Loucy (cell line): ENCODE data around the gene EPHA8.

Experiments
- H2AFZ ChIP-seq: fragments of 200-600 bp; sonication (generic); 2 replicates; pipeline ENCODE4 v1.6.0; 2016; ENCODE audit warnings: antibody characterized with exemption, mild to moderate bottlenecking, low read length, moderate library complexity
- H3F3A ChIP-seq: fragments of 200-600 bp; 2 replicates; pipeline ENCODE4 v1.6.0; 2016; ENCODE audit warnings: antibody characterized with exemption, low read depth, mild to moderate bottlenecking
- H3K27me3 ChIP-seq: fragments of 200-600 bp; sonication (generic); 2 replicates; pipeline ENCODE4 v1.6.1; 2014; ENCODE audit warnings: low read length, mild to moderate bottlenecking; ENCODE audit not compliant: insufficient read depth, poor library complexity, severe bottlenecking
- H3K36me3 ChIP-seq: fragments of 200-600 bp; sonication (generic); 2 replicates; pipeline ENCODE4 v1.6.1; 2016; ENCODE audit warnings: low read length; ENCODE audit not compliant: insufficient read depth
- H3K4me1 ChIP-seq: fragments of 200-600 bp; sonication (generic); 2 replicates; pipeline ENCODE4 v1.5.1; 2014; ENCODE audit warnings: low read length, mild to moderate bottlenecking; ENCODE audit not compliant: insufficient read depth, poor library complexity, severe bottlenecking
- H3K4me2 ChIP-seq: fragments of 200-600 bp; sonication (generic); 2 replicates; pipeline ENCODE4 v1.6.0; 2014; ENCODE audit warnings: antibody characterized with exemption, low read length, low read depth, mild to moderate bottlenecking; ENCODE audit not compliant: poor library complexity, severe bottlenecking
- H3K4me3 ChIP-seq: fragments of 200-600 bp; sonication (generic); 2 replicates; pipeline ENCODE4 v1.5.1; 2014; ENCODE audit warnings: low read length, mild to moderate bottlenecking, mixed read lengths; ENCODE audit not compliant: poor library complexity, severe bottlenecking
- H3K79me2 ChIP-seq: fragments of 200-600 bp; sonication (generic); 2 replicates; pipeline ENCODE4 v1.6.1; 2014; ENCODE audit warnings: low read length; ENCODE audit not compliant: insufficient read depth
- H3K9ac ChIP-seq: fragments of 200-600 bp; sonication (generic); 2 replicates; pipeline ENCODE4 v1.6.0; 2014; ENCODE audit warnings: mild to moderate bottlenecking, low read depth, low read length, moderate library complexity; ENCODE audit not compliant: poor library complexity, severe bottlenecking
- H3K9me2 ChIP-seq: fragments of 200-600 bp; sonication (generic); replicated peaks from 2 replicates; pipeline ENCODE4 v1.6.1; 2016; ENCODE audit warnings: low read depth, low read length, mixed read lengths
- H3K9me3 ChIP-seq: fragments of 200-600 bp; sonication (generic); 2 replicates; pipeline ENCODE4 v1.6.1; 2014; ENCODE audit warnings: mild to moderate bottlenecking, antibody characterized with exemption, low read length, low read depth; ENCODE audit not compliant: insufficient read depth
- H4K20me1 ChIP-seq: fragments of 200-600 bp; sonication (generic); 2 replicates; pipeline ENCODE4 v1.6.0; 2014; ENCODE audit warnings: antibody characterized with exemption, low read length, mild to moderate bottlenecking; ENCODE audit not compliant: insufficient read depth, poor library complexity, severe bottlenecking
- CTCF ChIP-seq: fragments of 200-600 bp; sonication (generic); conservative IDR thresholded peaks from 2 replicates; pipeline ENCODE4 v1.5.1; 2014; ENCODE audit warnings: mild to moderate bottlenecking, antibody characterized with exemption, low read length
- EZH2phosphoT487 ChIP-seq: fragments of 200-600 bp; IDR thresholded peaks from 2 replicates; pipeline ENCODE4 v1.6.1; 2018; ENCODE audit warnings: antibody characterized with exemption, mild to moderate bottlenecking, moderate library complexity, borderline replicate concordance

Gene EPHA8

GRCh38 chr1:22572818-22573217, 9.5 kb downstream of the EPHA8 start:
- H3K4me2 ChIP-seq = no peak overlapping the region
- H3K9me3 ChIP-seq = no peaks in the 10 kb centered on the region
- TF ChIP-seq EZH2phosphoT487 = no peak
- TF ChIP-seq CTCF = no peak
- H2AFZ ChIP-seq = no peak overlapping the region
- no peaks in the 10 kb centered on the region for H3K36me3 ChIP-seq
- H3K9me2 ChIP-seq = no peaks in the 10 kb centered on the region
- no peaks in the 10 kb centered on the region for H3K79me2 ChIP-seq
- H3K4me1 ChIP-seq = no peaks in the 10 kb centered on the region
- no peaks in the 10 kb centered on the region for H3K27me3 ChIP-seq
- no peak overlapping the region for H3K4me3 ChIP-seq
- H3F3A ChIP-seq = peaks cover under 1% of the 10 kb centered on the region; the same call in 1 of the 2 replicates
- no peak overlapping the region for H3K9ac ChIP-seq
- H4K20me1 ChIP-seq = no peaks in the 10 kb centered on the region

- H3K9me2 ChIP-seq = no peaks in the 10 kb centered on the region
- no peaks in the 10 kb centered on the region for H4K20me1 ChIP-seq
- H2AFZ ChIP-seq = no peak overlapping the region
- no peaks in the 10 kb centered on the region for H3K36me3 ChIP-seq
- H3K4me2 ChIP-seq = no peak overlapping the region
- no peaks in the 10 kb centered on the region; the same call in 1 of the 2 replicates for H3K9me3 ChIP-seq
- TF ChIP-seq CTCF (no peak), EZH2phosphoT487 (no peak)
- no peaks in the 10 kb centered on the region for H3K79me2 ChIP-seq
- H3K9ac ChIP-seq = no peak overlapping the region
- peaks cover 5% of the 10 kb centered on the region for H3F3A ChIP-seq
- H3K4me1 ChIP-seq = no peaks in the 10 kb centered on the region
- no peak overlapping the region for H3K4me3 ChIP-seq
- no peaks in the 10 kb centered on the region for H3K27me3 ChIP-seq
Measured at GRCh38 chr1:22573237-22573636, 9.9 kb downstream of the EPHA8 start.

GRCh38 chr1:22575532-22576149, 12.4 kb downstream of the EPHA8 start:
- no peak overlapping the region for H3K4me2 ChIP-seq
- no peak overlapping the region for H3K4me3 ChIP-seq
- TF ChIP-seq EZH2phosphoT487 (no peak), CTCF (no peak)
- H3K36me3 ChIP-seq = no peaks in the 10 kb centered on the region
- peaks cover 17% of the 10 kb centered on the region for H3F3A ChIP-seq
- no peaks in the 10 kb centered on the region for H3K9me2 ChIP-seq
- H3K27me3 ChIP-seq = no peaks in the 10 kb centered on the region
- H3K9me3 ChIP-seq = no peaks in the 10 kb centered on the region; the same call in 1 of the 2 replicates
- H2AFZ ChIP-seq = no peak overlapping the region
- H4K20me1 ChIP-seq = no peaks in the 10 kb centered on the region
- H3K79me2 ChIP-seq = no peaks in the 10 kb centered on the region
- no peak overlapping the region for H3K9ac ChIP-seq
- no peaks in the 10 kb centered on the region for H3K4me1 ChIP-seq
